ENCODE data around the gene INPP5D. TPM values are rescaled to one million over a fixed set of nuclear protein-coding genes. Genes with fewer than 3 reads are reported as not detected.

Gene INPP5D
- total RNA-seq, 2 experiments from 2014 or later, result 79.5 to 92.6 TPM

GRCh38 chr2:233107831-233108300, 47.7 kb downstream of the INPP5D start:
- intact Hi-C loops (cut with micrococcal nuclease; ENCODE audit: unreplicated experiment), result no loop called here
- no peaks in the 10 kb centered on the region for H3K9me3 ChIP-seq (ENCODE audit: low read length)
- H3K4me1 ChIP-seq (ENCODE audit: insufficient read depth, low read length, poor library complexity, severe bottlenecking), result peaks cover 35% of the 10 kb centered on the region
- POLR2A ChIA-PET, result interaction anchor here (0.7 to 1.6 kb wide), 3 partner anchors 15 to 32 kb away, joined by 3 to 6 read pairs (median 4); no protein-coding TSS in a partner anchor
- no peaks in the 10 kb centered on the region for H3K9me2 ChIP-seq (ENCODE audit: insufficient read depth, low read length)
- TF ChIP-seq EZH2phosphoT487 (IDR thresholded peaks at IDR 0.05; ENCODE audit: borderline replicate concordance, low read depth, low read length), result no peak
- no peaks in the 10 kb centered on the region for H4K20me1 ChIP-seq (ENCODE audit: insufficient read depth, low read length)
- H3K36me3 ChIP-seq (ENCODE audit: insufficient read depth, low read length), result peaks cover 22% of the 10 kb centered on the region
- no peak overlapping the region; the same call in 1 of the 2 replicates for H3K4me2 ChIP-seq (ENCODE audit: low read length)
- H3K27ac ChIP-seq (ENCODE audit: low read depth, low read length, poor library complexity, severe bottlenecking), result no peak overlapping the region
- no TSS peak for BruUV-seq (replicated peaks)
- CTCF ChIA-PET (ENCODE audit: unreplicated experiment), result no interaction called here
- no peak overlapping the region for H3K4me3 ChIP-seq (ENCODE audit: low read depth, low read length, poor library complexity, severe bottlenecking)
- H2AFZ ChIP-seq (ENCODE audit: low read length), result no peak overlapping the region
- peaks cover 9% of the 10 kb centered on the region; the same call in 1 of the 2 replicates for H3K79me2 ChIP-seq (ENCODE audit: insufficient read depth, low read depth, low read length)
- DNase-seq (ENCODE audit: low spot score), result no peak

- H3K4me1 ChIP-seq (ENCODE audit: insufficient read depth, low read length, poor library complexity, severe bottlenecking), result peaks cover 28% of the 10 kb centered on the region
- ChIA-PET POLR2A (interaction anchor here (0.6 to 2.1 kb wide), 2 partner anchors 9 to 573 kb away, joined by 3 to 8 read pairs; partner anchors contain the start of gene UGT1A7), CTCF (ENCODE audit: unreplicated experiment) (no interaction called here)
- H3K9me3 ChIP-seq (ENCODE audit: low read length), result no peaks in the 10 kb centered on the region
- H3K4me2 ChIP-seq (ENCODE audit: low read length), result no peak overlapping the region
- intact Hi-C loops (cut with micrococcal nuclease; ENCODE audit: unreplicated experiment), result no loop called here
- H3K79me2 ChIP-seq (ENCODE audit: insufficient read depth, low read depth, low read length), result peaks cover 9% of the 10 kb centered on the region; the same call in 1 of the 2 replicates
- peaks cover 22% of the 10 kb centered on the region for H3K36me3 ChIP-seq (ENCODE audit: insufficient read depth, low read length)
- no peak overlapping the region for H2AFZ ChIP-seq (ENCODE audit: low read length)
- no peak overlapping the region for H3K4me3 ChIP-seq (ENCODE audit: low read depth, low read length, poor library complexity, severe bottlenecking)
- no peak for DNase-seq (ENCODE audit: low spot score)
- H3K9me2 ChIP-seq (ENCODE audit: insufficient read depth, low read length), result no peaks in the 10 kb centered on the region
- H3K27ac ChIP-seq (ENCODE audit: low read depth, low read length, poor library complexity, severe bottlenecking), result no peak overlapping the region
- no peaks in the 10 kb centered on the region for H4K20me1 ChIP-seq (ENCODE audit: insufficient read depth, low read length)
- TF ChIP-seq EZH2phosphoT487 (IDR thresholded peaks at IDR 0.05; ENCODE audit: borderline replicate concordance, low read depth, low read length) (no peak), CTCF (conservative IDR thresholded peaks at IDR 0.05; ENCODE audit: low read length) (no peak)
- BruUV-seq (replicated peaks), result no TSS peak
Measured at GRCh38 chr2:233108611-233109490, 48.7 kb downstream of the INPP5D start.

- Histone ChIP-seq H3K4me1 (ENCODE audit: insufficient read depth, low read length, poor library complexity, severe bottlenecking) (peaks cover 24% of the 10 kb centered on the region), H3K27ac (ENCODE audit: low read depth, low read length, poor library complexity, severe bottlenecking) (no peak overlapping the region), H3K79me2 (ENCODE audit: insufficient read depth, low read depth, low read length) (0 out of 2 replicates have a peak, but pooled peaks cover 5% of the 10 kb centered on the region), H3K9me3 (ENCODE audit: low read length) (no peaks in the 10 kb centered on the region), H3K4me2 (ENCODE audit: low read length) (no peak overlapping the region), H4K20me1 (ENCODE audit: insufficient read depth, low read length) (no peaks in the 10 kb centered on the region), H3K36me3 (ENCODE audit: insufficient read depth, low read length) (peaks cover 5% of the 10 kb centered on the region; the same call in 1 of the 2 replicates), H3K4me3 (ENCODE audit: low read depth, low read length, poor library complexity, severe bottlenecking) (no peak overlapping the region), H3K9me2 (ENCODE audit: insufficient read depth, low read length) (no peaks in the 10 kb centered on the region), H2AFZ (ENCODE audit: low read length) (no peak overlapping the region)
- no peak for DNase-seq (ENCODE audit: low spot score)
- intact Hi-C loops (cut with micrococcal nuclease; ENCODE audit: unreplicated experiment), result no loop called here
- no peak for TF ChIP-seq CTCF (conservative IDR thresholded peaks at IDR 0.05; ENCODE audit: low read length)
- TF ChIP-seq EZH2phosphoT487 (IDR thresholded peaks at IDR 0.05; ENCODE audit: borderline replicate concordance, low read depth, low read length), result no peak
- BruUV-seq (replicated peaks), result no TSS peak
- ChIA-PET CTCF (ENCODE audit: unreplicated experiment) (no interaction called here), POLR2A (interaction anchor here (0.6 kb wide), 1 partner anchor 339 kb away, joined by 3 read pairs; no protein-coding TSS in a partner anchor)
Measured at GRCh38 chr2:233111427-233111826, 51.3 kb downstream of the INPP5D start.

Data from OCI-LY7 (cell line).